Activated CD4-positive, alpha-beta T cell treated with anti-CD3 and anti-CD28 coated beads for 36 hours (primary cell): ENCODE results near the gene NPVF. TPM values are rescaled to one million over a fixed set of nuclear protein-coding genes. Genes with fewer than 3 reads are reported as not detected.

Experiments used
- ATAC-seq: fragments of 200-7000 bp; cut with Tn5 transposase; one replicate; pipeline ENCODE4 v1.10.0; 2021; ENCODE audit warnings: mild to moderate bottlenecking, moderate library complexity
- CTCF ChIA-PET: fragments of 350-600 bp; sonication (Branson Sonifier 250); formaldehyde crosslinking; loops from one replicate; lab custom pipeline; 2021; ENCODE audit warnings: antibody characterized with exemption; lab: Charles Lee
- POLR2A ChIA-PET: fragments of 350-600 bp; sonication (Branson Sonifier 250); formaldehyde crosslinking; loops from one replicate; lab custom pipeline; 2021; ENCODE audit warnings: antibody characterized with exemption, inconsistent platforms; lab: Charles Lee
- DNase-seq: peaks from one replicate; pipeline ENCODE4 v3.0.0-alpha.2; 2020
- H3K27ac Mint-ChIP-seq: one replicate; pipeline ENCODE4 v1.8.0; 2021; ENCODE audit warnings: mixed read lengths
- H3K27me3 Mint-ChIP-seq: one replicate; pipeline ENCODE4 v1.8.0; 2021; ENCODE audit warnings: mixed read lengths
- H3K36me3 Mint-ChIP-seq: one replicate; pipeline ENCODE4 v1.8.0; 2021; ENCODE audit warnings: low read depth, mixed read lengths
- H3K4me1 Mint-ChIP-seq: one replicate; pipeline ENCODE4 v1.8.0; 2021; ENCODE audit warnings: mixed read lengths
- H3K4me3 Mint-ChIP-seq: one replicate; pipeline ENCODE4 v1.8.0; 2021; ENCODE audit warnings: mild to moderate bottlenecking, moderate library complexity, mixed read lengths
- H3K9me3 Mint-ChIP-seq: one replicate; pipeline ENCODE4 v1.8.0; 2021; ENCODE audit warnings: low read depth, mixed read lengths
- intact Hi-C, 2 experiments: fragments of 100-400 bp; cut with DNase I in 1 of 2; cut with micrococcal nuclease in 1 of 2; formaldehyde crosslinking; loops; one replicate each; pipeline versions ENCODE4 v1.14.2 to v1.15.1; 2022 to 2024; cut with DNase I, micrococcal nuclease
- total RNA-seq, 2 experiments: library from RNA; stranded (reverse); gene quantifications; one replicate each; pipeline ENCODE4 v1.2.3, GENCODE V29; 2021

The NPVF gene
- not detected for total RNA-seq

DNA sequence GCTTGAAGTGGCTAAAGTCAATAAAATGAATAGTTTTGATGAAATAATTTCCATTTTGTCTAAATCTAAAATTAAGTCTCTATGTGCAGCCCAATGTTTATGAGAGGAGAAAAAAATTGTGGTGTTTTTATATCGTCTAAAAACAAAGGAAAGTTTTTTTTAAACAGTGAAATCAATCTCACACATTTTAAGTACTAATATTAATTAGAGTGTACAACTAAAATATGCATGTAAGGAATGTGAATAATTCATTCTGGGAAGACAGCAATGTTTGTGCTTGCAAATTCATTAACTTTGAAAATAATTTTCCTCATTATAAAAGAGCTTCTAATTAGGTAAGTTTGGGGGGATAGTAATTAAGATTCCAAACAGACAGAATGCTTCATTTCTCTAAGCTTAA, at the start of gene NPVF:
Gene NPVF (minus strand): TSS at position 101 of the 400 bp plus-strand sequence. CDS start 47 bp downstream, at position 54.
- DNase-seq (no peak), ATAC-seq (no peak)
- no peaks in the 10 kb centered on the region for H3K4me1 Mint-ChIP-seq
- no peak within 1 kb of the TSS for H3K27ac Mint-ChIP-seq
- H3K27me3 Mint-ChIP-seq: peaks cover 17% of the 10 kb centered on the region
- ChIA-PET CTCF (interaction anchor here (1.3 to 1.8 kb wide), 3 partner anchors 8 to 13 kb away, joined by 3 to 6 read pairs (median 4); no protein-coding TSS in a partner anchor), POLR2A (no interaction called here)
- H3K9me3 Mint-ChIP-seq: peaks cover 3% of the 10 kb centered on the region
- no peaks in the 10 kb centered on the region for H3K36me3 Mint-ChIP-seq
- H3K4me3 Mint-ChIP-seq: no peak within 1 kb of the TSS
- intact Hi-C loops: no loop called here

DNA sequence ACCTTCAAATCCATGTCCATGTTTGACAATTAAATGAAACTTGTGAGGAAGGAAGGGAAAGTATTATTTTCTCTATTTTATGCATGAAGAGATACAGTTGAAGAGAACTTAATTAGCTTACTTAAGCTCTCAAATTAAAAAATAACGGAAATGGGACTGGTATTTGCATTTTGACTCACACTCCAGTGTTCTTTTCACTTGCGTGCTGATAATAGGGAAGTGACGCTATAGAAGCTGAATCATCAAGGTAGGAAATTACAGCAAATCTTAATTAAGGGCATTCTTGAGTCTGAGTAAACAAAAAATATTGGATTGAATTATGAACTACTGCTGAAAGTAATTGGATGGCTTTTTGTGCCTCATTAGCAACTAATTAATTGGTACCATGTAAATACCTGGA, 44.0 kb upstream of the NPVF start:
- H3K4me1 Mint-ChIP-seq: no peaks in the 10 kb centered on the region
- POLR2A ChIA-PET: interaction anchor here (0.6 kb wide), 1 partner anchor 311 kb away, joined by 3 read pairs; no protein-coding TSS in a partner anchor
- no peak for ATAC-seq
- peaks cover 2% of the 10 kb centered on the region for H3K27me3 Mint-ChIP-seq
- no peak overlapping the region for H3K27ac Mint-ChIP-seq
- CTCF ChIA-PET: interaction anchor here (1.3 to 1.8 kb wide), 2 partner anchors 15 to 51 kb away, joined by 5 to 6 read pairs; no protein-coding TSS in a partner anchor
- H3K4me3 Mint-ChIP-seq: no peak overlapping the region
- intact Hi-C loops: no loop called here
- no peak for DNase-seq
- no peaks in the 10 kb centered on the region for H3K9me3 Mint-ChIP-seq
- no peaks in the 10 kb centered on the region for H3K36me3 Mint-ChIP-seq

GRCh38 chr7:25263337-25263736, 35.1 kb upstream of the NPVF start:
- DNase-seq (no peak), ATAC-seq (no peak)
- Mint-ChIP-seq H3K4me3 (no peak overlapping the region), H3K9me3 (no peaks in the 10 kb centered on the region), H3K27me3 (peaks cover 3% of the 10 kb centered on the region), H3K27ac (no peak overlapping the region), H3K4me1 (peaks cover 29% of the 10 kb centered on the region), H3K36me3 (no peaks in the 10 kb centered on the region)
- CTCF ChIA-PET: interaction anchor here (0.8 to 1.0 kb wide), 2 partner anchors 11 to 304 kb away, joined by 3 read pairs; no protein-coding TSS in a partner anchor
- POLR2A ChIA-PET: no interaction called here
- intact Hi-C loops: no loop called here

DNA sequence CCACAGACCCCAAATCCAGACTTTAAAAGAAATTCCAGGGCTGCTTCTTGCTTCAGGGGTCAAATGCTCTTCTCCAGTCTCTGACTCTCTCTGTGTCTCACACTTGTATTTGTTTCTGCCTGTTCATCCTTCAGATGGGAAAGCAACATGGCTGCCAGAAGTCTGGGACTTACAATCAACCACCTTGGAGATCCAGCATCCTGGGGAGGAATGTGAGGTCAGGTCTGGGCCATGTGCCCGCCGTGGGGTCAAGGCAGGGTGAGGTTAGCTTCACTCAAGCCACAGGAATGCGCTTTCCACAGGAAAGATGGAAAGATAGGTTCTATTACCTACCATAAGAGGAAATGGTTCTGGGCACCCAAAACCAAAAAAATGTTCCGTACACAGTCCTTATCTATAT, 34.3 kb upstream of the NPVF start:
- intact Hi-C loops: no loop called here
- peaks cover 29% of the 10 kb centered on the region for H3K4me1 Mint-ChIP-seq
- no peaks in the 10 kb centered on the region for H3K36me3 Mint-ChIP-seq
- CTCF ChIA-PET: interaction anchor here (0.8 to 1.8 kb wide), 3 partner anchors 11 to 305 kb away, joined by 3 to 19 read pairs (median 3); no protein-coding TSS in a partner anchor
- no peak overlapping the region for H3K27ac Mint-ChIP-seq
- DNase-seq (no peak), ATAC-seq (no peak)
- H3K27me3 Mint-ChIP-seq: peaks cover 3% of the 10 kb centered on the region
- no peak overlapping the region for H3K4me3 Mint-ChIP-seq
- H3K9me3 Mint-ChIP-seq: no peaks in the 10 kb centered on the region
- POLR2A ChIA-PET: no interaction called here

GRCh38 chr7:25261545-25262140, 33.4 kb upstream of the NPVF start:
- CTCF ChIA-PET: interaction anchor here (0.8 to 4.2 kb wide), 10 partner anchors 16 to 590 kb away, joined by 3 to 35 read pairs (median 4); partner anchors contain the start of gene CYCS
- intact Hi-C loops: no loop called here
- H3K36me3 Mint-ChIP-seq: no peaks in the 10 kb centered on the region
- peak overlapping the region; percentile 32 for H3K4me3 Mint-ChIP-seq
- peaks cover 29% of the 10 kb centered on the region for H3K4me1 Mint-ChIP-seq
- H3K27ac Mint-ChIP-seq: peak overlapping the region; percentile 18
- no peaks in the 10 kb centered on the region for H3K9me3 Mint-ChIP-seq
- POLR2A ChIA-PET: no interaction called here
- DNase-seq (no peak), ATAC-seq (no peak)
- peaks cover 3% of the 10 kb centered on the region for H3K27me3 Mint-ChIP-seq

- POLR2A ChIA-PET: no interaction called here
- peak; percentile 13 for DNase-seq
- no peaks in the 10 kb centered on the region for H3K9me3 Mint-ChIP-seq
- peaks cover 3% of the 10 kb centered on the region for H3K27me3 Mint-ChIP-seq
- CTCF ChIA-PET: interaction anchor here (0.7 to 4.2 kb wide), 12 partner anchors 10 to 591 kb away, joined by 3 to 35 read pairs (median 4); partner anchors contain the start of gene CYCS
- ATAC-seq: peak; percentile 84
- peak overlapping the region; percentile 32 for H3K4me3 Mint-ChIP-seq
- peak overlapping the region; percentile 40 for H3K27ac Mint-ChIP-seq
- intact Hi-C loops: no loop called here
- no peaks in the 10 kb centered on the region for H3K36me3 Mint-ChIP-seq
- peaks cover 29% of the 10 kb centered on the region for H3K4me1 Mint-ChIP-seq
Observed at GRCh38 chr7:25260862-25261494, 32.7 kb upstream of the NPVF start.

- DNase-seq: peak; percentile 81
- Mint-ChIP-seq H3K27me3 (peaks cover 3% of the 10 kb centered on the region), H3K4me3 (no peak overlapping the region), H3K9me3 (no peaks in the 10 kb centered on the region), H3K4me1 (peaks cover 29% of the 10 kb centered on the region), H3K27ac (no peak overlapping the region), H3K36me3 (no peaks in the 10 kb centered on the region)
- intact Hi-C loops: loop anchor here (1.0 kb wide), 4 partner anchors 130 to 595 kb away; no protein-coding TSS in a partner anchor
- ATAC-seq: peak; percentile 83
- CTCF ChIA-PET: interaction anchor here (0.6 to 6.0 kb wide), 29 partner anchors 9 to 592 kb away, joined by 3 to 116 read pairs (median 4); no protein-coding TSS in a partner anchor
- POLR2A ChIA-PET: no interaction called here
Observed at GRCh38 chr7:25259487-25260243, 31.4 kb upstream of the NPVF start.

GRCh38 chr7:25256333-25256819, 28.1 kb upstream of the NPVF start:
- H3K4me1 Mint-ChIP-seq: peaks cover 19% of the 10 kb centered on the region
- H3K27ac Mint-ChIP-seq: no peak overlapping the region
- H3K9me3 Mint-ChIP-seq: no peaks in the 10 kb centered on the region
- H3K4me3 Mint-ChIP-seq: no peak overlapping the region
- ChIA-PET CTCF (interaction anchor here (0.8 to 6.0 kb wide), 4 partner anchors 9 to 311 kb away, joined by 3 to 116 read pairs (median 4); no protein-coding TSS in a partner anchor), POLR2A (no interaction called here)
- intact Hi-C loops: no loop called here
- H3K27me3 Mint-ChIP-seq: no peaks in the 10 kb centered on the region
- H3K36me3 Mint-ChIP-seq: no peaks in the 10 kb centered on the region
- DNase-seq (no peak), ATAC-seq (no peak)

DNA sequence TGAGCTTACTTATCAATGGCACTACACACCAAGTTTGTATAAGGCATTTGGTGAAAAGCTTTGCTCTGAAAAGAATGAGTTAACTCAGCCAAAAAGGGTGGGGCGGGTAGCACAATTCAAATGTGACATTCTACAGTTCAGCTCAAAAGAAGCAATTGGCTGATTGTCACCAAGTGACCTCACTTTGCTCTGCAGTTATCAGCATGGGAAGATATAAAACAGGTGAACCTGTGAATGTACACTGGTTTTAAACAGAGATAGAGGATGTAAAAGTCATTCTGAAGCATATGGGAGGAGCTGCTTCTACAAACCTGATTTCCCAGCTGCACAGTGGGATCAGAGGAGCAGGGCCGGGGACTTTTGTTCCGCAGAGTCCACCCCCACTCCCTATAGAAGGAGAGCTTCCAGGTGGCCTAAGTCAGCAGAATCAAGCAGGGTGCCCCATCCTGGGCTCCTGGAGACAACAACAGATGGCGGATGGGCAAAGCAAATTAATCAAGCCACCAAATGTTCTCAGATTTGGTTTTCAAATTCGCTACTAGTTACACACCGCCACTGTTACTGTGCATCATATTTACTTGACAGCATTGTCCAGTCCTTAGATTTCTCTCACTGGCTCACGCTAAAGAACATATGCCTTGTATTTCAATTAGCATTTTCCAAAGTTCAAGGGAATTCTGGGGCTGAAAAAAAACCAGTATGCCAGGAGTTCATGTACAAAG, 27.5 kb upstream of the NPVF start:
- H3K4me1 Mint-ChIP-seq: peaks cover 13% of the 10 kb centered on the region
- no peaks in the 10 kb centered on the region for H3K9me3 Mint-ChIP-seq
- no peak for ATAC-seq
- no peak overlapping the region for H3K27ac Mint-ChIP-seq
- ChIA-PET CTCF (interaction anchor here (0.7 to 6.0 kb wide), 7 partner anchors 9 to 311 kb away, joined by 3 to 116 read pairs (median 3); no protein-coding TSS in a partner anchor), POLR2A (no interaction called here)
- intact Hi-C loops: no loop called here
- H3K27me3 Mint-ChIP-seq: no peaks in the 10 kb centered on the region
- no peaks in the 10 kb centered on the region for H3K36me3 Mint-ChIP-seq
- DNase-seq: no peak
- no peak overlapping the region for H3K4me3 Mint-ChIP-seq

- intact Hi-C loops: no loop called here
- Mint-ChIP-seq H3K27ac (no peak overlapping the region), H3K4me3 (no peak overlapping the region), H3K27me3 (no peaks in the 10 kb centered on the region), H3K36me3 (no peaks in the 10 kb centered on the region), H3K4me1 (peaks cover 2% of the 10 kb centered on the region), H3K9me3 (no peaks in the 10 kb centered on the region)
- ChIA-PET CTCF (interaction anchor here (1.3 to 6.0 kb wide), 2 partner anchors 35 to 312 kb away, joined by 3 to 116 read pairs; no protein-coding TSS in a partner anchor), POLR2A (no interaction called here)
- DNase-seq (no peak), ATAC-seq (no peak)
Observed at GRCh38 chr7:25254604-25255003, 26.3 kb upstream of the NPVF start.
